Fibroblast of mammary gland (primary cell): ENCODE data around the gene OR4D9.
A peak's percentile ranks its signal among the peaks of the same experiment; 100 is the strongest.

Source experiments
- DNase-seq: peaks from one replicate; pipeline ENCODE4 v3.0.0-alpha.2; 2010; ENCODE audit warnings: low read depth
- H3K4me3 ChIP-seq: 2 replicates; pipeline ENCODE4 v1.5.1; 2011; ENCODE audit warnings: low read depth, mild to moderate bottlenecking, low read length, moderate library complexity; ENCODE audit not compliant: control insufficient read depth
- TF ChIP-seq, protein P1 (sequence below): conservative IDR thresholded peaks from 2 replicates; pipeline ENCODE4 v1.5.1; 2011; ENCODE audit warnings: low read depth, low read length, inconsistent platforms; ENCODE audit not compliant: control insufficient read depth, insufficient read depth

The OR4D9 gene

DNA sequence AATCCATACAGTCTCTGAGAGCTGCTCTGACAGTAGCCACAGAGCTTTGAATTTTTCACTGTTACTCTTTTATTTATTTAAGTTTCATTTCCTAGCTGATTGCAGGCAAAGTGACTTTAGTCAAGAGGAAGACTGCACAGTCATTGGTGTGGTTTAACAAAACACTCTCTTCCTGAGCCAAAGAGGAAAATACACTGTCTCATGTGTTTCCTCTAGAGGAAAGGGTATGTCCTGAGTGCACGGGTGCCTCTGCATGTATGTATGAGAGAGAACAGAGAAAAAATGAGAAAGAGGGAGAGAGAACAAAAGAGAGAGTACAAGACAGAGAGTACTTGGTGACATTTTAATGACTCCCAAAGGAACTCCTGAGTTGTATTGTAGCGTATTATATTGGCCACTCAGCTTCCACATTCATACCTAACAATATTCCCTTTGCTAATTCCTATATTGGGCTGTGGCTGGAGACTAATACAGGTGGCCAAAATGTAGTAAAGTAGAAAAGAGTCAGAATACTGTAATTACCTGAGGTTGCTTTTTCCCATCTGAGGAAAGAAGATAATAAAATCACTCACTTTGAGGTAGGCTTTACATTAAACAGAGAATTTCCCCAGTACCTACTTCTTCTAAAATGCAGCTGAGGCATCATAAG lies at the start of gene OR4D9:
OR4D9 (plus strand) TSS at position 599 of the 649 bp plus-strand sequence. CDS start 3,374 bp downstream, outside the sequence.
- TF ChIP-seq, protein P1, sequence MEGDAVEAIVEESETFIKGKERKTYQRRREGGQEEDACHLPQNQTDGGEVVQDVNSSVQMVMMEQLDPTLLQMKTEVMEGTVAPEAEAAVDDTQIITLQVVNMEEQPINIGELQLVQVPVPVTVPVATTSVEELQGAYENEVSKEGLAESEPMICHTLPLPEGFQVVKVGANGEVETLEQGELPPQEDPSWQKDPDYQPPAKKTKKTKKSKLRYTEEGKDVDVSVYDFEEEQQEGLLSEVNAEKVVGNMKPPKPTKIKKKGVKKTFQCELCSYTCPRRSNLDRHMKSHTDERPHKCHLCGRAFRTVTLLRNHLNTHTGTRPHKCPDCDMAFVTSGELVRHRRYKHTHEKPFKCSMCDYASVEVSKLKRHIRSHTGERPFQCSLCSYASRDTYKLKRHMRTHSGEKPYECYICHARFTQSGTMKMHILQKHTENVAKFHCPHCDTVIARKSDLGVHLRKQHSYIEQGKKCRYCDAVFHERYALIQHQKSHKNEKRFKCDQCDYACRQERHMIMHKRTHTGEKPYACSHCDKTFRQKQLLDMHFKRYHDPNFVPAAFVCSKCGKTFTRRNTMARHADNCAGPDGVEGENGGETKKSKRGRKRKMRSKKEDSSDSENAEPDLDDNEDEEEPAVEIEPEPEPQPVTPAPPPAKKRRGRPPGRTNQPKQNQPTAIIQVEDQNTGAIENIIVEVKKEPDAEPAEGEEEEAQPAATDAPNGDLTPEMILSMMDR = no peak
- H3K4me3 ChIP-seq = no peak within 1 kb of the TSS
- no peak for DNase-seq

DNA sequence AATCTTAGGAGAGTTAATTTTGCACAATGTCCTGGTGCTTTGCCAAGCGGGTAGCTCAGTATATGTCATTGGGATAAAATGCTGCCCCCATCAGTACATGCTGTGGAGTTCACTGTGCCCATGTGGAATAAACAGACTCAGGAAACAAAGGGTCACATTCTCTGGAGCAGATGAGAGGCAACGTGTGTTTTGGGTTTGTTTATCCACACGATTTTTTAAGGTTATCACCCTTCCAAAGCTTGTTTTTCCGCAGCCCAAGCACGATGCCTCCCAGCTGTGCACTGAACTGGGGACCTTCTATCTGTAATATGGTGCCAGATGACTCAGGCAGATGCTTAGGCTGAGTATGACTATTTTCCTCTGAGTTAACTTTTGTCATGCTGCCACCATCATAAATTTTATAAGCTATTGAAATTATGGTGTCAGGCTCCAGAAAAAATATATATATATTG lies 48.1 kb upstream of the OR4D9 start:
- no peak overlapping the region for H3K4me3 ChIP-seq
- DNase-seq = peak; percentile 53
- TF ChIP-seq, protein P1 = no peak

DNA sequence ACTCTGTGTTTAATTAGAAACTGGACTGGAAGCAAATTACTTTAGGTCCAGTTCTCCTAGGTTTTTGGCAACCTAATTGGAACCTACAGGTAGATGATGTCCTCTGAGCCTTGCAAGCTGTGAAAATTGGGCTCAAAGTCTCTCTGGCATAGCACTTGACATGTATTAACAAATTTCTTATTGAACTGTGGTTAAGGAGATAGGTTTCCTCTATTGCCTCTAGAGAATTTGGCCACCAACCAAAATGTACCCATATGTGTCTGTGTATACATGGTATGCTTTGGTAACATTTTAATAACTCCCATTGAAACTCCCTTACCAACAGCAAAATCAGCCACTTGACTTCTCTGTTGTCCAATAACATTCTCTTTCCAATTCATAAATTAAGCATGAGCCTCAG lies 38.3 kb upstream of the OR4D9 start, which contains the start of gene OR4D10:
OR4D10 (plus strand) TSS at position 301 of the 400 bp plus-strand sequence. CDS start 4,115 bp downstream, outside the sequence.
- TF ChIP-seq, protein P1 = no peak
- no peak for DNase-seq
- no peak within 1 kb of the TSS for H3K4me3 ChIP-seq

DNA sequence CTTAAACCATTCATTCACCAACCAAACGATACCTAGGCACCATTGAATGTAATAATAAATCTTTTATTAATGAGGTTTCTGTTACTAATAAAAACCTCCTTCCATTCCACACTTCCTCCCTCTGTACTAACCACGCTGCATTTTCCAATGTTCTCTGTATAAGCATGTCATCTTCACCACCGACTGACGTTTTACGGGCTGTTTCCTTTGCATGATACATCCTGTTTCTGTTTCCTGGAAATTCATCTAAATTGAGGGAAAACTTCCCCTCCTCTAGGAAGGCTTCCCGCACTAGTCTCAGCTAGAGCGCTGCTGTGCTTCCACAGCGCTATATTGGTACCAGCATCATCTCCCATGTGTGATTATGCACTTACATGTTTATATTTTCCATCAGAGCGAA lies 36.2 kb upstream of the OR4D9 start:
- no peak for DNase-seq
- TF ChIP-seq, protein P1 = no peak
- H3K4me3 ChIP-seq = no peak overlapping the region

DNA sequence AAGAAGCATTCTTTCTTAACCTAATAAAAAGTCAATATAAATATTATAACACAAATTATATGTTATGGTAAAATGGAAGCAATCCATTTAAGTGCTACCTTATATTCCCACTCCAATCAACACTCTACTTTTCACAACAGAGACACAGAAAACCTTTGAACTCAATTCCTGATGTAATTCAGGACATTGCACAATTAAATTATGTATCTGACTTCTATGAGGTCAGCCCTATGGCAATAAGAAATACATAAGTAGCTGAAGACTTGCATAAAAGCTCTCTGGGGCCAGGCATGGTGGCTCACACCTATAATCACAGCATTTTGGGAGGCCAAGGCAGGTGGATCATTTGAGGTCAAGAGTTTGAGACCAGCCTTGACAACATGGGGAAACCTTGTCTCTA lies 31.4 kb upstream of the OR4D9 start:
- TF ChIP-seq, protein P1 = no peak
- no peak overlapping the region for H3K4me3 ChIP-seq
- no peak for DNase-seq

DNA sequence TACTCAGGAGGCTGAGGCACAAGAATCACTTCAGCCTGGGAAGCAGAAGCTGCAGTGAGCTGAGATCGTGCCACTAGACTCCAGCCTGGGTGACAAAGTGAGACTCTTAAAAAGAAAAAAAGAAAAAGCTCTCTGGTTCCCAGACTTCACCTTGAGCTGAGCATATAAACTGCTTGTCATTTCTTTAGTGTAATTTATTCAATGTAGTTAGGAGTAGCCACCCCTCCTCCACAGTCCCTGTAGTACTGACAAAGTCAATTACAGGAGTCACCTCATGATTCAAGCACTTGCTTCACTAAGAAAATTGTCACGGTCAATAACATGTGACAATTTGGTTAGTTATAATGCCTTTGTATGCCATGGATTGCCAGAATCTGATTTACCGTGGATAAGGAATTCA lies 31.0 kb upstream of the OR4D9 start:
- TF ChIP-seq, protein P1 = no peak
- H3K4me3 ChIP-seq = no peak overlapping the region
- no peak for DNase-seq
